ENCODE results near the gene RYR1.
A peak's percentile ranks its signal among the peaks of the same experiment; 100 is the strongest.
"Not testable (repeated sequence)": the region's sequence is repeated elsewhere in the genome, so short reads cannot be mapped to it uniquely, and the experiment has no call there.

The RYR1 gene

DNA sequence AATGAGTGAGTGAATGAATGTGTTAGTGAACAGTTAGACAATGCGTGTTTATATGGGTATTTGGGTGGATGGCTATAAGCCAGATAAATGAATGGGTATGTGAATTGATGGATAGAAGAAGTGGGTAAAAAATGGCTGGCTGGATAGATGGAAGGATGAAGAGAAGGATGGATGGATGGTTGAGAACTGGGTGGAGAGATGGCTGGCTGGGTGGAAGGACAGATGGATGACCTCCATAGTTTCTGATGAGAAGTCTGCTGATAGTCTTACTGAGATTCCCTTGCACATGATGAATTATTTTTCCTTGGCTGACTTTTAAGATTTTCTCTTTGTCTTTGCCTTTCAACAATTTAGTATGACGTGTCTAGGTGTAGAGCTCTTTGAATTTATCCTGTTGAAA lies 57.4 kb downstream of the RYR1 start:
- ATAC-seq (no peak), DNase-seq (no peak)

DNA sequence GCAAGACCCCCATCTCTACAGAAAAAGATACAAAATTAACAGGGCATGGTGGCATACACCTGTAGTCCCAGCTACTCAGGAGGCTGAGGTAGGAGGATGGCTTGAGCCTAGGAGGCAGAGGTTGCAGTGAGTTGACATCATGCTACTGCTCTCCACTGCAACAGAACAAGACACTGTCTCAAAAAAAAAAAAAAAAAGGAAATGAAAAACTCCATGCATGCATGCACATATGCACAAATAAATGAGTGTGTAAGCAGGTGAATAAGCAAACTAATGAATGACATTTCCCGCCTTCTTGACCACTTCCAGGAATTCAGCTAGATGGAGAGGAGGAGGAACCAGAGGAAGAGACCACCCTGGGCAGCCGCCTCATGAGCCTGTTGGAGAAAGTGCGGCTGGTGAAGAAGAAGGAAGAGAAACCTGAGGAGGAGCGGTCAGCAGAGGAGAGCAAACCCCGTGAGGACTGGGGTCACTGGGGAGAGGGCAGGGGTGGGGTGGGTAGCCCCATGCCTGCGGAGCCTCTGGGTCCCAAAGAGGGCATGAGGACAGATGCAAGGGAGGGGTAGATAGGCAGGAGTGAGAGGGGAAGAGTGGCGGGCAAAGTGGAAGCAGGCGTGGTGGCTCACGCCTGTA lies 58.8 kb downstream of the RYR1 start:
- ATAC-seq (no peak), DNase-seq (no peak)

DNA sequence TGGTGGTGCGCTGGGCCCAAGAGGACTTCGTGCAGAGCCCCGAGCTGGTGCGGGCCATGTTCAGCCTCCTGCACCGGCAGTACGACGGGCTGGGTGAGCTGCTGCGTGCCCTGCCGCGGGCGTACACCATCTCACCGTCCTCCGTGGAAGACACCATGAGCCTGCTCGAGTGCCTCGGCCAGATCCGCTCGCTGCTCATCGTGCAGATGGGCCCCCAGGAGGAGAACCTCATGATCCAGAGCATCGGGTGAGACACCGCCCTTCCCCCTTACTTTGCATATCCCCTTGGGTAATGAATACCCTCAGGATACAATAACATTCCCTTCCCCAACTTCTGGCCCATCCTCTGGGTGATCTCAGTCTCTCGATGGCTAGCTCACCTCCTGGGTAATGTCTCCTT lies 60.9 kb downstream of the RYR1 start:
- DNase-seq (no peak), ATAC-seq (no peak)

DNA sequence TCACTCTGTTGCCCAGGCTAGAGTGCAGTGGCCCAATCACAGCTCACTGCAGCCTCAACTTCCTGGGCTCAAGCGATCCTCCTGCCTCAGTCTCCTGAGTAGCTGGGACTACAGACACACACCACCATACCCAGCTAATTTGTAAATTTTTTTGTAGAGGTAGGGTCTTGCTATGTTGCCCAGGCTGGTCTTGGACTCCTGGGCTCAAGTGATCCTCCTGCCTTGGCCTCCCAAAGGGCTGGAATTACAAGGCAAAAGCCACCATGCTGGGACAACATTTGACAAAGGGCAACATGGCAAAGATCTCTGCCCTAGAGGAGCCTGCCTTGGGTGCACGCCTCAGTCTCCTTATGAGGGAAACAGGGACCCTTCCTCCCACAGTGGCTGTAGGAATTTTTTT lies 61.9 kb downstream of the RYR1 start:
- not testable (repeated sequence) for ATAC-seq, DNase-seq

DNA sequence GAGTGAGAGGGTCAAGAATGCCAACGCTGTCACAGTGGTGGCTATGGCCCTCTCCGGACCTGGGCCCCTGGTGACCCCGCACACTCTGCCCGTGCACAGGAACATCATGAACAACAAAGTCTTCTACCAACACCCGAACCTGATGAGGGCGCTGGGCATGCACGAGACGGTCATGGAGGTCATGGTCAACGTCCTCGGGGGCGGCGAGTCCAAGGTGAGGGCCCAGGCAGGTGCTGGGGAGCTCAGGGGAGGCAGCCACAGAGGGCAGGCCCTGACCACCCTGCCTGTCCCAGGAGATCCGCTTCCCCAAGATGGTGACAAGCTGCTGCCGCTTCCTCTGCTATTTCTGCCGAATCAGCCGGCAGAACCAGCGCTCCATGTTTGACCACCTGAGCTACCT lies 62.6 kb downstream of the RYR1 start:
- no peak for ATAC-seq

GRCh38 chr19:38496603-38497487 lies 63.4 kb downstream of the RYR1 start:
- no peak for DNase-seq
- no peak for ATAC-seq

More for the DNA sequence above, 62.6 kb downstream of the RYR1 start:
- no peak for DNase-seq

DNA sequence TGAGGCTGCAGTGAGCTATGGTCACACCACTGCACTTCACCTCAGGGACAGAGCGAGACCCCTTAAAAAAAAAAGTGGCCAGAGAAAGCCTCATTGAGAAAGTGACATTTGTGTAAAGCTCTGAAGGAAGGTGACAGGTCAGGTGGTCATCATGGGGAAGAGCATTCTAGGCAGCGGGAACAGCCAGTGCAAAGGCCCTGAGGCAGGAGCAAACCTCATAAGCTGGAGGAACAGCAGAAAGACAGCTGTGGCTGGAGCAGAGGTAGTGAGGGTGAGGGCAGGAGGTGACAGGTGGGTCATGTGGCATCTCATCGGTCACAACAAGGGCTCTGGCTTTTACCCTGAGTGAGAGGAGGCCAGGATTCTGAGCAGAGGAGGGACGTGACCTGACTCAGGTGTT lies 64.4 kb downstream of the RYR1 start:
- ATAC-seq = no peak

GRCh38 chr19:38499532-38499931 lies 66.0 kb downstream of the RYR1 start:
- DNase-seq (no peak), ATAC-seq (no peak)

More for the DNA sequence above, 64.4 kb downstream of the RYR1 start:
- no peak for DNase-seq

- ATAC-seq (no peak), DNase-seq (no peak)
These were observed 67.0 kb downstream of the RYR1 start for GRCh38 chr19:38500450-38500849.

- DNase-seq = no peak
- no peak for ATAC-seq
These were observed 69.1 kb downstream of the RYR1 start for GRCh38 chr19:38502410-38503076.

- ATAC-seq (no peak), DNase-seq (no peak)
These were observed 69.6 kb downstream of the RYR1 start for GRCh38 chr19:38503077-38503410.

DNA sequence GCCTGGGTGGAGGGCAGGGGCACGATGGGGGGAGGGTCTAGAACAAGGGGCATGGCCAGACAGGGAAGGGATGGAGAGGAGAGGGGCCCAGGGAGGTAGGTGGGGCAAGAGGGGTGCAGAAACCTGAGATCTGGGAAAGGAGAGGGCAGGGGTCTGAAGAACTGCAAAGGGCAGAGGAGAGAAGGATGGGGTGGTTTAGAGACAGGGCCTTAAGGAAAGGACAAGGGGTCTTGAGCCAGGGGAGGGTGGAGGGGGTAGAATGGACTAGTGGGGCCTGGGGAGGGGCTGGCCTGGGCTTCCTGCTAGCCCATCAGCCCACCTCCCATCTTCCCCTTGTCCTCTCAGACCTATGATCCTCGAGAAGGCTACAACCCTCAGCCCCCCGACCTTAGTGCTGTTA lies 72.5 kb downstream of the RYR1 start:
- DNase-seq (no peak), ATAC-seq (no peak)

- ATAC-seq = no peak
These were observed 72.9 kb downstream of the RYR1 start for GRCh38 chr19:38506375-38506722.

GRCh38 chr19:38506723-38507550 lies 73.4 kb downstream of the RYR1 start:
- ATAC-seq = peak; percentile 85
- DNase-seq = peak; percentile 87

More at GRCh38 chr19:38506375-38506722, 72.9 kb downstream of the RYR1 start:
- no peak for DNase-seq

DNA sequence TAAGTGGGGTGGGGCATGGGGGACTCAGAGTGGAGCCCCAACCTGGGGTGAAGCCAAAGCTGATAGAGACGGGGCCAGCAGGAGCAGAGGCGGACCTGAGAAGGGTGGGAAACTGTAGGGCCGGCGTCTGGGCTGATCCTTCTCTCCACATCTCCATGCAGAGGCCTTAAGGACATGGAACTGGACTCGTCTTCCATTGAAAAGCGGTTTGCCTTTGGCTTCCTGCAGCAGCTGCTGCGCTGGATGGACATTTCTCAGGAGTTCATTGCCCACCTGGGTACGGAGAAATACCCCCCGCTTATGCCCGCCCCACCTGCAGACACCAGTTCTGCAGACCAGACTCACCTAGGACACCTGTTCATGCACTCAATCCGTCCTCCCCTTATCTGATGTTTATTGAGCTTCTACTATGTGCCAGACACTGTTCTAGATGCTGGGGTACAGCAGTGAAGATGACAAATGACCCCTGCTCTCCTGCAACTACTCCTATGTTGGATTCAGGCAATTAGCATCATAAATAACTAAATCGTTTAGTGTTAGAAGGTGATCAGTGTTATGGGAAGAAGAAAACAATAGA lies 74.1 kb downstream of the RYR1 start:
- no peak for DNase-seq
- no peak for ATAC-seq

DNA sequence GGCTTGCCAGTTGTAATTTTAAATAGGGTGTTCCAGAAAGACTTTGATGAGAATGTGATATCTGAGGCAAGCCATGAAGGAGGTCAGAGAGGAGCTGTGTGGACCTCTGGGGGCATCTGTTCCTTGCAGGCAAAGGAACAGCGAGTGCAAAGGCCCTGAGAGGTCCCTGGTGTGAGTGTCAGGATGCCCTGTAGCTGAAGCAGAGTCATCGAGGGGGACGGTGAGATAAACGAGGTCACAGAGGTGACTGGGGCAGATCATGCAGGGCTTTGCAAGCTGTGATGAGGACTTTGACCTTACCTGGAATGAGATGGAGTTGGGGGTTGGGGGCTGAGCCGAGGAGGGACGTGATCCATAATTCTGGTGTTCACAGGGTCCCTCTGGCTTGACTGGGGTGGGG lies 75.0 kb downstream of the RYR1 start:
- ATAC-seq (no peak), DNase-seq (no peak)

DNA sequence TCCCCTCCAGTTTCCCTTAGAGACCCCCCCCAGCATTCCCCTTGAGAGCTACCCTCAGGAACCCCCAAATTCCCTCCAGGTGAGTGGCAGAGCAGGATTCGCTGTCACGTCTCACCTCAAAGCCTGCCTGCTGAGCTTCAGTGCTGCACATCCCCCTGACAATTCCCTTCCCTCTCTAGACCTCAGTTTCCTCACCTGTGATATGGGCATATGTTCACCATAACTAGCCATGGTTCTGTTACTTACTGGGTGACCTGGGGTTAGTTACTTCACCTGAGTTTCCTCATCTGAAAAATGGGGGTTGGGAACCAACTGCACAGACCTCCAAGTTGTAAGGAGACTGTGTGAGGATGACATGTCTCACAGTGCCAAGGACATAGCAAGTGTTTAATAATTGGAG lies 75.5 kb downstream of the RYR1 start:
- no peak for DNase-seq

DNA sequence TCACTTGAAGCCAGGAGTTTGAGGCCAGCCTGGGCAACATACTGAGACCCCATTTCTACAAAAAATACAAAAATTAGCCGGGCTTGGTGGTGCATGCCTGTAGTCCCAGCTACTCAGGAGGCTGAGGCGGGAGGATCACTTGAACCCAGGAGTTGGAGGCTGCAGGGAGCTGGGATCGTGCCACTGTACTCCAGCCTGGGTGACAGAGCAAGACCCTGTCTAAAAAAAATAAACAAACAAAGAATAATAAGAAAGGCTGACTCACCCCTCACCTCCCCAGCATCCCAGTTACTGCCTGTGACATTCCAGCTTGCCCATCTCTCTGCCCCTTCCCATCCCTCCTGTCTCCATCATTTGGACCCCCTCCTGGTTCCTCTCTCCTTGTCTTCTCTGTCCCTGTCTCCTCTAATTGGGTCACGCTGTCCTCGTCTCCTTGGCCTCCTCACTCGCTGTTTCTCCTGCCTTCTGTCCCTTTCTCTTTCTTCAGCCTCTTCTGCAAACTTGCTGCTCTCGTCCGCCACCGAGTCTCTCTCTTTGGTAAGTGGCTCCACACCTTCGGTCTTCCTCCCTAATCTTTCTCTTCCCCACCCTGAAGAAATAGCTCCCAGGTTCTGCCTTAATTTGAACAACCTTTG lies 77.7 kb downstream of the RYR1 start:
- no peak for DNase-seq

More for the DNA sequence above, 75.5 kb downstream of the RYR1 start:
- ATAC-seq = no peak

DNA sequence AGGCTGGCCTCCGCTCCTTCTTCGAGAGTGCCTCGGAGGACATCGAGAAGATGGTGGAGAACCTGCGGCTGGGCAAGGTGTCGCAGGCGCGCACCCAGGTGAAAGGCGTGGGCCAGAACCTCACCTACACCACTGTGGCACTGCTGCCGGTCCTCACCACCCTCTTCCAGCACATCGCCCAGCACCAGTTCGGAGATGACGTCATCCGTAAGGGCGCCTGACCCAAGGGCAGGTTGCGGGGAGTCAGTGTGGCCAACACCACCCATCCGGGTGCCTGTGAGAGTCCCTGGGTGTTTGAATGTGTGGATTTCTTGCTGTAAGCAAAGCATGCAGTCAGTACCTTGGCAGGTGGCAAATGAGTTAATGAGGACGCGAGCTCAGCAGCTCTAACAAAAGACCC lies 78.8 kb downstream of the RYR1 start:
- DNase-seq (no peak), ATAC-seq (no peak)

More for the DNA sequence above, 77.7 kb downstream of the RYR1 start:
- ATAC-seq = no peak

DNA sequence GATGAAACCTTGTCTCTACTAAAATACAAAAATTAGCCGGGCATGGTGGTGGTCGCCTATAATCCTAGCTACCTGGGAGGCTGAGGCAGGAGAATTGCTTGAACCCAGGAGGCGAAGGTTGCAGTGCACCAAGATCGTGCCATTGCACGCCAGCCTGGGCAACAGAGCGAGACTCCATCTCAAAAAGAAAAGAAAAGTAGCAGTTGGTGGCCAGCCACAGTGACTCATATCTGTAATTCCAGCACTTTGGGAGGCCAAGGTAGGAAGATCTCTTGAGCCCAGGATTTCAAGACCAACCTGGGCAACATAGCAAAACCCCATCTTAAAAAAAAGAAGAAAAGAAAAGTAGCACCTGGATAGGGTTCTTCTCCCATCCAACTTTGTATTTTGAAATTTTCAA lies 79.7 kb downstream of the RYR1 start:
- DNase-seq = not testable (repeated sequence)

GRCh38 chr19:38513762-38514167 lies 80.3 kb downstream of the RYR1 start:
- ATAC-seq = peak; percentile 20
- no peak for DNase-seq

More for the DNA sequence above, 79.7 kb downstream of the RYR1 start:
- ATAC-seq = not testable (repeated sequence)

Measured in stimulated activated naive CD8-positive, alpha-beta T cell treated with anti-CD3 and anti-CD28 coated beads, Interleukin-15, Interleukin-2, amounts not matched to agents 100 U/mL and 50 U/mL, for 24 hours (primary cell).